ELR (cell line): Measurements from ENCODE around the gene SSH2.
"Not testable (repeated sequence)": the region's sequence is repeated elsewhere in the genome, so short reads cannot be mapped to it uniquely, and the experiment has no call there.

Source experiments
- DNase-seq: peaks from one replicate; pipeline ENCODE4 v3.0.0-alpha.2; 2015; ENCODE audit warnings: low read depth

The SSH2 gene

GRCh38 chr17:29779812-29780190 lies 150.2 kb downstream of the SSH2 start:
- DNase-seq: not testable (repeated sequence)

- peak; percentile 66 for DNase-seq
Observed at GRCh38 chr17:29778956-29779811, 150.8 kb downstream of the SSH2 start.

- DNase-seq: no peak
Observed at GRCh38 chr17:29777663-29778062, 152.4 kb downstream of the SSH2 start.

- no peak for DNase-seq
Observed at GRCh38 chr17:29776026-29776425, 154.0 kb downstream of the SSH2 start.

- DNase-seq: no peak
Observed at GRCh38 chr17:29772981-29773380, 157.0 kb downstream of the SSH2 start.

GRCh38 chr17:29771546-29771945 lies 158.5 kb downstream of the SSH2 start:
- no peak for DNase-seq

GRCh38 chr17:29769225-29769624 lies 160.8 kb downstream of the SSH2 start:
- DNase-seq: no peak

- no peak for DNase-seq
Observed at GRCh38 chr17:29766796-29767327, 163.2 kb downstream of the SSH2 start.

GRCh38 chr17:29764748-29765147 lies 165.3 kb downstream of the SSH2 start:
- no peak for DNase-seq

GRCh38 chr17:29764217-29764616 lies 165.8 kb downstream of the SSH2 start:
- no peak for DNase-seq

- DNase-seq: no peak
Observed at GRCh38 chr17:29763273-29763672, 166.8 kb downstream of the SSH2 start.

GRCh38 chr17:29761040-29761761 lies 168.8 kb downstream of the SSH2 start:
- DNase-seq: peak; percentile 91

GRCh38 chr17:29760279-29761039 lies 169.6 kb downstream of the SSH2 start:
- DNase-seq: peak; percentile 29

- DNase-seq: no peak
Observed at GRCh38 chr17:29758255-29758654, 171.8 kb downstream of the SSH2 start.

- no peak for DNase-seq
Observed at GRCh38 chr17:29757788-29758187, 172.2 kb downstream of the SSH2 start.

- DNase-seq: no peak
Observed at GRCh38 chr17:29753845-29754439, 176.1 kb downstream of the SSH2 start.

GRCh38 chr17:29749045-29749825 lies 180.8 kb downstream of the SSH2 start:
- DNase-seq: peak; percentile 25

GRCh38 chr17:29748400-29748799 lies 181.6 kb downstream of the SSH2 start:
- no peak for DNase-seq

GRCh38 chr17:29747660-29748059 lies 182.4 kb downstream of the SSH2 start:
- DNase-seq: no peak

GRCh38 chr17:29746669-29747068 lies 183.4 kb downstream of the SSH2 start:
- DNase-seq: no peak

GRCh38 chr17:29744121-29744520 lies 185.9 kb downstream of the SSH2 start:
- no peak for DNase-seq
